Mesothelial cell of epicardium (in vitro differentiated cells): Measurements from ENCODE around the gene ANKRD53. TPM values are rescaled to one million over a fixed set of nuclear protein-coding genes. Genes with fewer than 3 reads are reported as not detected.
A peak's percentile ranks its signal among the peaks of the same experiment; 100 is the strongest.

ENCODE experiments used
- DNase-seq, 2 experiments: peaks; one replicate each; pipeline ENCODE4 v3.0.0; 2021; ENCODE audit warnings: low spot score in 2 of 2; ENCODE audit not compliant: unreplicated experiment in 2 of 2
- H3K27ac Mint-ChIP-seq: 2 replicates; pipeline ENCODE4 v1.8.0; 2021; ENCODE audit warnings: mixed read lengths
- H3K27me3 Mint-ChIP-seq: 2 replicates; pipeline ENCODE4 v1.8.0; 2021; ENCODE audit warnings: low read depth, mixed read lengths
- H3K36me3 Mint-ChIP-seq: 2 replicates; pipeline ENCODE4 v1.8.0; 2021; ENCODE audit warnings: mixed read lengths
- H3K4me1 Mint-ChIP-seq: 2 replicates; pipeline ENCODE4 v1.8.0; 2021; ENCODE audit warnings: mixed read lengths
- H3K4me3 Mint-ChIP-seq: 2 replicates; pipeline ENCODE4 v1.8.0; 2021; ENCODE audit warnings: mild to moderate bottlenecking, moderate library complexity, mixed read lengths
- H3K9me3 Mint-ChIP-seq: 2 replicates; pipeline ENCODE4 v1.8.0; 2021; ENCODE audit warnings: mixed read lengths
- total RNA-seq: library from RNA; stranded (reverse); gene quantifications from 3 replicates; pipeline ENCODE4 v1.2.1, GENCODE V29; 2021
- TF ChIP-seq, protein P1 (sequence below): fragments of 200-600 bp; sonication (generic); IDR thresholded peaks from one replicate; pipeline ENCODE4 v1.5.0; 2021; ENCODE audit warnings: antibody characterized with exemption; ENCODE audit not compliant: unreplicated experiment

Gene ANKRD53
- total RNA-seq, 1 donor from 2014 or later: 4.9 TPM

DNA sequence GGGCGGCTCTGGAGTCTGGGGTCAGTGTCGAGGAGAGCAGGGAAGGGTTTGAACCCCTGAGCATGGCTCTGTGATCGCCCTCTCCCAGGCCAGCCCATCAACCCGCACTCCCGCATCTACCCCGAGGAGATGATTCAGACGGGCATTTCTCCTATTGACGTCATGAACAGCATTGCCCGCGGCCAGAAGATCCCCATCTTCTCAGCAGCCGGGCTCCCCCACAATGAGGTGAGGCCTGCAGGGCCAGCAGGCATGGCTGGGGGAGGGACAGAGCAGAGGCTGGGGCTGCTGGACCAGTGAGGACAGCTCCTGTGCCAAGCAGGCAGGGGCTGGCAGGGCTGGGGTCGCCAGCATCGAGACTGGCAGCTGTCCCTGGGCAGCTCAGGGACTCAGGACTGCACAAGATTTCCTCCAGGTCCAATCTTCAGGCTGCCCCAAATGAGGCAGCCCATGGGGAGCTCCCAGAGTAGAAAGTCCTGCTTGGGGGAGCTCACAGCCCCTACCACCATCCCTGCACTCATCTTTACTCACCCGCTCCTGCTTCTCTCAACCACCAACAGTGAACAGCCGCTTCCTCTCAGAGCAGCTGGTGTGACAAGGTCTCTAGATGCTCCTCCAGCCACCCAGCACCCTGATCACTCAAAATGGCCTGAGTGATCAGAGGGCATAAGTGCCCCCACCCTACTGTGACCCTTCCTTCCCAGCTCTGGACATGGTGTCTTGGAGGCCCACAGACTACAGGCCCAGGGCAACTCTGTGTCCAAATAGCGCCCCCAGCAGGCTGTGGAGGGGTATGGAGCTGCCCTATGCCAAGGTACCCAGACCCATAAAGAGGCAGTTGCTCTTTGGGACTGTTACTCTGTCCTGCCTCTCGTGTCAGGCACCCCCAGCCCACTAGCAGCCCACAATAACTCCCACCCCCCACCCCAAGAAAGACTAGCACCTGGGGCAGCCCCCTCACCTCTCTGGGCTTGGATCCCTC, 18.3 kb upstream of the ANKRD53 start:
- Mint-ChIP-seq H3K4me3 (no peak overlapping the region), H3K4me1 (peaks cover 3% of the 10 kb centered on the region), H3K27ac (no peak overlapping the region), H3K9me3 (no peaks in the 10 kb centered on the region), H3K27me3 (peaks cover 90% of the 10 kb centered on the region), H3K36me3 (no peaks in the 10 kb centered on the region)
- TF ChIP-seq, protein P1, sequence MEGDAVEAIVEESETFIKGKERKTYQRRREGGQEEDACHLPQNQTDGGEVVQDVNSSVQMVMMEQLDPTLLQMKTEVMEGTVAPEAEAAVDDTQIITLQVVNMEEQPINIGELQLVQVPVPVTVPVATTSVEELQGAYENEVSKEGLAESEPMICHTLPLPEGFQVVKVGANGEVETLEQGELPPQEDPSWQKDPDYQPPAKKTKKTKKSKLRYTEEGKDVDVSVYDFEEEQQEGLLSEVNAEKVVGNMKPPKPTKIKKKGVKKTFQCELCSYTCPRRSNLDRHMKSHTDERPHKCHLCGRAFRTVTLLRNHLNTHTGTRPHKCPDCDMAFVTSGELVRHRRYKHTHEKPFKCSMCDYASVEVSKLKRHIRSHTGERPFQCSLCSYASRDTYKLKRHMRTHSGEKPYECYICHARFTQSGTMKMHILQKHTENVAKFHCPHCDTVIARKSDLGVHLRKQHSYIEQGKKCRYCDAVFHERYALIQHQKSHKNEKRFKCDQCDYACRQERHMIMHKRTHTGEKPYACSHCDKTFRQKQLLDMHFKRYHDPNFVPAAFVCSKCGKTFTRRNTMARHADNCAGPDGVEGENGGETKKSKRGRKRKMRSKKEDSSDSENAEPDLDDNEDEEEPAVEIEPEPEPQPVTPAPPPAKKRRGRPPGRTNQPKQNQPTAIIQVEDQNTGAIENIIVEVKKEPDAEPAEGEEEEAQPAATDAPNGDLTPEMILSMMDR: peak; percentile 20
- DNase-seq: peak in 1 of 2 experiments; percentile 30

DNA sequence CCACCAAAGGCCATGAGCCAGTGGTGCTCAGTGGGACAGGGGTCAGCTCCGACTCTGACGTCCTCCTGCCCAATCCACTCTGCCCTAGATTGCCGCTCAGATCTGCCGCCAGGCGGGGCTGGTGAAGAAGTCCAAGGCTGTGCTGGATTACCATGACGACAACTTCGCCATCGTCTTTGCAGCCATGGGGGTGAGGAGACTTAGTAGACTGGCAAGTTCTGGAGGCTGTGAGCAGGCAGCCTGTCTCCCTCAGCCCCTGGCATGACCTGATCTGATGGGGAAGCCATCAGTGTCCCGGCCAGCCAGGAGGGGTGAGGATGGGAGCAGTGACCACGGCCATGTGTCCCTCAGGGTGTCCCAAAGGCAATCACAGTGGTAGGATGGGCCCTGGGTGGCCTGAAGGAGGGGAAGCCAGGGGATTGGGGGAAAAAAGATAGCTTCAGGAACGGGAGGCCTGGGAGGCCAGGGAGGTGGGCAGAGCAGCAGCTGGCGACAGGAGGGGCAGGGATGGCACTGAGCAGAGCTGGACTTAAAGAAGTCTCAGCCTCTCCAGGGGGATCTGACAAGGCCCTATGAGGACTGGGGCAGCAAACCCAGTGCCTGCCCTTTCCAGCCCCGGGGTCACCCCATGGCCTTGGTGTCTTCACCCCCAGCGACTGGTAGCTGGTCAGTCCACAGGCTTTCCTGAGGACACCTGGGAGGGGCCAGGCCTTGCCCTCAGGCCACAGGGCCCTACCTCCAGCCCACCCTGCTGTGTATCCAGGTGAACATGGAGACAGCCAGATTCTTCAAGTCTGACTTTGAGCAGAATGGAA, 17.4 kb upstream of the ANKRD53 start:
- DNase-seq: peak in 1 of 2 experiments; percentile 35
- peaks cover 5% of the 10 kb centered on the region for H3K4me1 Mint-ChIP-seq
- TF ChIP-seq, protein P1: no peak
- H3K27me3 Mint-ChIP-seq: peaks cover 89% of the 10 kb centered on the region
- H3K4me3 Mint-ChIP-seq: no peak overlapping the region
- no peaks in the 10 kb centered on the region for H3K9me3 Mint-ChIP-seq
- no peaks in the 10 kb centered on the region for H3K36me3 Mint-ChIP-seq
- no peak overlapping the region for H3K27ac Mint-ChIP-seq

DNA sequence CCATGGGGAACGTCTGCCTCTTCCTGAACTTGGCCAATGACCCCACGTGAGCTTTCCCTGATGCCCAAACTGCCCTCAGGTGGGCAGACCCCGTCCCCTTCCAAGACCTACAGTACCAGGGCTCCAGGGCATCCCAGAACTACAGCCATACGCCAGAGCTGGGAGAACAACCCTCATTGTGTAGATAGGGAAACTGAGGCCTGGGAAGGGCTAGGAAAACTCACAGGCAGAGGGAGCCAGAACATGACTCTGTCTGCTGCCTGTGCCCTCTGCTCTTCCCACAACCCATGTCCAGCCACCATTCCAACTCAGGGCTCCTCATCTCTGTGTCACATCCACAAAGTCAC, 16.8 kb upstream of the ANKRD53 start:
- no peaks in the 10 kb centered on the region for H3K9me3 Mint-ChIP-seq
- peaks cover 5% of the 10 kb centered on the region for H3K4me1 Mint-ChIP-seq
- H3K4me3 Mint-ChIP-seq: no peak overlapping the region
- TF ChIP-seq, protein P1: no peak
- no peaks in the 10 kb centered on the region for H3K36me3 Mint-ChIP-seq
- H3K27me3 Mint-ChIP-seq: peaks cover 87% of the 10 kb centered on the region
- DNase-seq: no peak
- no peak overlapping the region for H3K27ac Mint-ChIP-seq

DNA sequence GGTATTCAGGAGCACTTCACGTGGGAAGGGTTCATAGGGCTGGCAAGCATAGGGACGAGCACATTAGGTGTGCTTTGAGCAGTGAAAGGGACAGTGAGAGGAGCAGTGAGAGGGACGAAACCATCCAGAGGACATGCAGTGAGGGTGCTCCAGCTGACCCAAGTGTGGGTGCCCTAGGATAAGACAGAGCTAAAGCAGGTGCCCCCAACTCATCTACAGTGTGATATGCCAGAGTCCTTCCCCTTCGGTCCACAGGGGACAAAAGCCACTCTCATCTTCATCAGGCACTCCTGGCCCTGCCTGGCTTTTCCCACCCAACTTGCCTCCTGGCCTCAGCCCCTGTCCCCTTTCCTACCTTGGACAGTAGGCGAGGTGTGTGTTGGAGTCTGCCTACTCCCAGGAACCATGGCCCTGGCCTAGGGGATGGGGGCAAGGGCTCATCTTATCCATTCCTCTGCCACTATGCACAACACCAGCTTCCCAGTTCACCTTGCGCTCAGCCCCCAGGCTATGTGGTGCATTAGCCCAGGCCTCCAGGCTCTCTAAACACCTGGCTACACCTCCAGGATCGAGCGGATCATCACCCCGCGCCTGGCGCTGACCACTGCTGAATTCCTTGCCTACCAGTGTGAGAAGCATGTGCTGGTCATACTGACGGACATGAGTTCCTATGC, 16.1 kb upstream of the ANKRD53 start:
- Mint-ChIP-seq H3K27me3 (peaks cover 89% of the 10 kb centered on the region), H3K27ac (no peak overlapping the region), H3K4me1 (peaks cover 5% of the 10 kb centered on the region), H3K9me3 (no peaks in the 10 kb centered on the region), H3K36me3 (no peaks in the 10 kb centered on the region), H3K4me3 (no peak overlapping the region)
- peak in 1 of 2 experiments; percentile 37 for DNase-seq
- TF ChIP-seq, protein P1: no peak
